Heart right ventricle (tissue), 16 donors: ENCODE data around the gene SF3B3. TPM values are rescaled to one million over a fixed set of nuclear protein-coding genes. Genes with fewer than 3 reads are reported as not detected.

ENCODE experiments used
- ATAC-seq, 8 donors: fragments of 200-7000 bp; cut with Tn5 transposase; one replicate each; pipeline ENCODE4 v1.9.1; 2020; ENCODE audit warnings: mild to moderate bottlenecking in 8 of 8, moderate library complexity in 8 of 8, moderate number of reproducible peaks in 1 of 8
- DNase-seq, 2 donors: peaks; one replicate each; pipeline ENCODE4 v3.0.0-alpha.2; 2020
- H3K27ac ChIP-seq, 10 donors: fragments of 200-600 bp; sonication (generic) in 2 of 10; one replicate each; pipeline versions ENCODE4 v1.5.0 to v1.8.0; 2020 to 2022; ENCODE audit warnings: mild to moderate bottlenecking in 3 of 10
- H3K27me3 ChIP-seq, 7 donors: fragments of 200-600 bp; one replicate each; pipeline ENCODE4 v1.8.0; 2021 to 2022; ENCODE audit warnings: mild to moderate bottlenecking in 2 of 7
- H3K36me3 ChIP-seq, 9 donors: fragments of 200-600 bp; sonication (generic) in 1 of 9; one replicate each; pipeline versions ENCODE4 v1.5.0 to v1.8.0; 2020 to 2022; ENCODE audit warnings: mild to moderate bottlenecking in 2 of 9
- H3K4me1 ChIP-seq, 9 donors: fragments of 200-600 bp; sonication (generic) in 1 of 9; one replicate each; pipeline versions ENCODE4 v1.5.0 to v1.8.0; 2020 to 2022; ENCODE audit warnings: mild to moderate bottlenecking in 4 of 9
- H3K4me3 ChIP-seq, 10 donors: fragments of 200-600 bp; sonication (generic) in 2 of 10; one replicate each; pipeline versions ENCODE4 v1.5.0 to v1.8.0; 2020 to 2022; ENCODE audit warnings: mild to moderate bottlenecking in 7 of 10, moderate library complexity in 2 of 10
- H3K9me3 ChIP-seq, 11 donors: fragments of 200-600 bp in 10 of 11; sonication (generic) in 2 of 11; one replicate each; pipeline versions ENCODE4 v1.5.0 to v1.8.0; 2013 to 2022; ENCODE audit warnings: mild to moderate bottlenecking in 2 of 11, control low read depth in 1 of 11, moderate library complexity in 1 of 11
- CTCF ChIP-seq, 9 donors: fragments of 200-600 bp; sonication (generic) in 2 of 9; IDR thresholded peaks; one replicate each; pipeline versions ENCODE4 v1.5.0 to v1.8.0; 2021 to 2022; ENCODE audit warnings: antibody characterized with exemption in 9 of 9, mild to moderate bottlenecking in 5 of 9, moderate library complexity in 1 of 9
- WGBS, 2 donors: extraction: QIAGEN DNeasy Blood & Tissue Kit; methylation state at CpG; one replicate each; pipeline ENCODE4 v1.1.7; 2013; ENCODE audit warnings: inconsistent platforms in 1 of 2; 5-methylcytosine and 5-hydroxymethylcytosine counted together
- intact Hi-C, 10 donors: fragments of 100-400 bp; cut with DNase I; formaldehyde crosslinking; loops; one replicate each; pipeline versions ENCODE4 v1.11.1 to v1.14.2; 2022
- polyA plus RNA-seq, 2 donors: library from polyadenylated mRNA; stranded (reverse); fragments of 200-250 nt; gene quantifications; one replicate each; pipeline ENCODE4 v1.2.3, GENCODE V29; 2013
- total RNA-seq, 10 donors: library from RNA; stranded (reverse); fragmentation: NEBNext Ultra II Directional in 3 of 10; extraction: Animal tissue kit (Norgen Biotek cat#: 25700) in 3 of 10; gene quantifications; one replicate each; pipeline versions ENCODE4 v1.2.1 to v1.2.4, GENCODE V29; 2021 to 2023
- donor health status: Arrhythmogenic right ventricular cardiomyopathy.
- donor health status: ischemic (EF 13 %, LVEDD 7.1; RV severe dilation, severe dysfunction).
- donor health status: healthy with polysubstance abuse.
- donor health status: DM: no; HTN: yes; CAD: no.
- donor health status: DM: no; HTN: no; CAD: no.
- donor health status: ischemic (EF 25% LVEDD 6.9; RV normal size, moderate dysfunction).
- donor health status: ischemic (EF 25% LVEDD 5.7; RV mildly dilated, moderate dysfunction).
- donor health status: healthy.
- donor health status: DM: yes; HTN: yes; CAD: no.
- donor health status: Ischemic cardiomyopathy.
- donor health status: ischemic (EF 35%, LVEDD 5.7; RV mildly dilated, moderate dysfunction).
- donor health status: nonischemic (EF 11% LVEDD 7.7; RV severe dilation, severe dysfunction).
- donor health status: DM: yes; HTN: yes; CAD: no.
- donor health status: PGD.
- donor health status: ischemic (EF 29% LVEDD 5.4; RV normal size, mild dysfunction).
- donor health status: nonischemic (EF 23%, LVEDD 6.1; RV moderate dilation, normal function).

The SF3B3 gene
- total and polyA plus RNA-seq, 12 donors = 45.4 to 188 (median 159) TPM

GRCh38 chr16:70608521-70608920, 84.9 kb downstream of the SF3B3 start:
- no peak overlapping the region for H3K27ac ChIP-seq
- H3K27me3 ChIP-seq = no peaks in the 10 kb centered on the region
- DNase-seq (no peak), ATAC-seq (no peak)
- H3K9me3 ChIP-seq = no peaks in the 10 kb centered on the region
- H3K4me1 ChIP-seq = peaks cover 0 to 14% (median 6%) of the 10 kb centered on the region in 9 donors
- H3K36me3 ChIP-seq = no peaks in the 10 kb centered on the region
- H3K4me3 ChIP-seq = no peak overlapping the region
- no peak for TF ChIP-seq CTCF (IDR thresholded peaks at IDR 0.05)
- intact Hi-C loops = no loop called here
- WGBS, 2 donors = 95 to 96% methylated on average over 7 of the region's 7 CpGs

GRCh38 chr16:70610273-70611223, 86.9 kb downstream of the SF3B3 start:
- Histone ChIP-seq H3K9me3 (no peaks in the 10 kb centered on the region), H3K27me3 (no peaks in the 10 kb centered on the region), H3K27ac (no peak overlapping the region), H3K4me3 (no peak overlapping the region), H3K4me1 (peaks cover 0 to 14% (median 6%) of the 10 kb centered on the region in 9 donors), H3K36me3 (no peaks in the 10 kb centered on the region)
- DNase-seq (peak; percentile 31 to 57), ATAC-seq (peak in 6 of 8 donors; percentile 42 to 73 (median 58))
- intact Hi-C loops = no loop called here
- 67 to 71% methylated on average over 18 of the region's 18 CpGs for WGBS, 2 donors
- no peak for TF ChIP-seq CTCF (IDR thresholded peaks at IDR 0.05)

GRCh38 chr16:70611224-70611598, 87.6 kb downstream of the SF3B3 start:
- no peak for TF ChIP-seq CTCF (IDR thresholded peaks at IDR 0.05)
- intact Hi-C loops = no loop called here
- Histone ChIP-seq H3K9me3 (no peaks in the 10 kb centered on the region), H3K27ac (no peak overlapping the region), H3K27me3 (no peaks in the 10 kb centered on the region), H3K4me1 (peaks cover 0 to 14% (median 6%) of the 10 kb centered on the region in 9 donors), H3K4me3 (no peak overlapping the region), H3K36me3 (no peaks in the 10 kb centered on the region)
- ATAC-seq (no peak), DNase-seq (no peak)
- WGBS, 2 donors = 90 to 93% methylated on average over 5 of the region's 5 CpGs

- H3K4me3 ChIP-seq = no peak overlapping the region
- 85 to 94% methylated on average over 4 of the region's 4 CpGs for WGBS, 2 donors
- no peaks in the 10 kb centered on the region for H3K36me3 ChIP-seq
- no peaks in the 10 kb centered on the region for H3K27me3 ChIP-seq
- DNase-seq = no peak
- intact Hi-C loops = no loop called here
- peaks cover 0 to 14% (median 6%) of the 10 kb centered on the region in 9 donors for H3K4me1 ChIP-seq
- no peak overlapping the region for H3K27ac ChIP-seq
- no peak for TF ChIP-seq CTCF (IDR thresholded peaks at IDR 0.05)
- H3K9me3 ChIP-seq = no peaks in the 10 kb centered on the region
- ATAC-seq = no peak
These were observed 88.2 kb downstream of the SF3B3 start for GRCh38 chr16:70611785-70612303.
